GM21390 (cell line): Measurements from ENCODE around the gene BFSP2.

Experiments
- ATAC-seq: cut with Tn5 transposase; IDR thresholded peaks from one replicate; pipeline ENCODE4 v1.9.1; 2021; ENCODE audit not compliant: unreplicated experiment

BFSP2 gene

GRCh38 chr3:133413161-133414020 is 13.5 kb downstream of the BFSP2 start:
- ATAC-seq: no peak

- ATAC-seq: no peak
Observed at GRCh38 chr3:133414021-133414392, 14.2 kb downstream of the BFSP2 start.

- ATAC-seq: no peak
Observed at GRCh38 chr3:133418361-133418760, 18.5 kb downstream of the BFSP2 start.

- ATAC-seq: no peak
Observed at GRCh38 chr3:133419151-133419909, 19.5 kb downstream of the BFSP2 start.

- ATAC-seq: no peak
Observed at GRCh38 chr3:133424937-133425869, 25.3 kb downstream of the BFSP2 start.

GRCh38 chr3:133425898-133426297 is 26.0 kb downstream of the BFSP2 start:
- ATAC-seq: no peak

GRCh38 chr3:133426721-133427120 is 26.9 kb downstream of the BFSP2 start:
- ATAC-seq: no peak

- ATAC-seq: no peak
Observed at GRCh38 chr3:133428552-133428951, 28.7 kb downstream of the BFSP2 start.

GRCh38 chr3:133429063-133429462 is 29.2 kb downstream of the BFSP2 start:
- ATAC-seq: no peak

- no peak for ATAC-seq
Observed at GRCh38 chr3:133439563-133439962, 39.7 kb downstream of the BFSP2 start.

- ATAC-seq: no peak
Observed at GRCh38 chr3:133440652-133441051, 40.8 kb downstream of the BFSP2 start.

- peak; percentile 79 for ATAC-seq
Observed at GRCh38 chr3:133441867-133442270, 42.0 kb downstream of the BFSP2 start.

GRCh38 chr3:133442518-133442917 is 42.7 kb downstream of the BFSP2 start:
- ATAC-seq: no peak

GRCh38 chr3:133443649-133444422 is 44.0 kb downstream of the BFSP2 start:
- no peak for ATAC-seq

GRCh38 chr3:133444423-133444774 is 44.5 kb downstream of the BFSP2 start:
- ATAC-seq: no peak

GRCh38 chr3:133445108-133445507 is 45.3 kb downstream of the BFSP2 start:
- ATAC-seq: no peak

GRCh38 chr3:133447750-133448477 is 48.1 kb downstream of the BFSP2 start:
- peak; percentile 35 for ATAC-seq

- peak; percentile 90 for ATAC-seq
Observed at GRCh38 chr3:133448478-133449122, 48.7 kb downstream of the BFSP2 start.

- no peak for ATAC-seq
Observed at GRCh38 chr3:133451309-133451708, 51.5 kb downstream of the BFSP2 start.
